Measurements from ENCODE around the gene PROC.
A peak's percentile ranks its signal among the peaks of the same experiment; 100 is the strongest.

PROC gene

GRCh38 chr2:127415593-127416505 lies 2.4 kb upstream of the PROC start:
- Histone ChIP-seq H3K4me3 (ENCODE audit: low read depth, low read length) (peak overlapping the region; percentile 54), H3K4me1 (ENCODE audit: control insufficient read depth, insufficient read depth, low read length) (peaks cover 17% of the 10 kb centered on the region), H3K27ac (ENCODE audit: low read depth, low read length) (no peak overlapping the region), H3K27me3 (ENCODE audit: control insufficient read depth, insufficient read depth, low read length) (peaks cover 45% of the 10 kb centered on the region), H3K36me3 (ENCODE audit: control insufficient read depth, insufficient read depth, low read length) (no peaks in the 10 kb centered on the region), H3K9me3 (ENCODE audit: control insufficient read depth, insufficient read depth, low read depth, low read length) (peaks cover 3% of the 10 kb centered on the region; the same call in 1 of the 2 replicates), H3K9ac (ENCODE audit: low read length) (peak overlapping the region; percentile 9)

- Histone ChIP-seq H3K9ac (ENCODE audit: low read length) (no peak overlapping the region), H3K36me3 (ENCODE audit: control insufficient read depth, insufficient read depth, low read length) (no peaks in the 10 kb centered on the region), H3K27ac (ENCODE audit: low read depth, low read length) (no peak overlapping the region), H3K9me3 (ENCODE audit: control insufficient read depth, insufficient read depth, low read depth, low read length) (peaks cover 3% of the 10 kb centered on the region; the same call in 1 of the 2 replicates), H3K4me3 (ENCODE audit: low read depth, low read length) (peak overlapping the region; percentile 54), H3K27me3 (ENCODE audit: control insufficient read depth, insufficient read depth, low read length) (peaks cover 52% of the 10 kb centered on the region), H3K4me1 (ENCODE audit: control insufficient read depth, insufficient read depth, low read length) (peaks cover 17% of the 10 kb centered on the region)
These were observed 1.7 kb upstream of the PROC start for GRCh38 chr2:127416506-127417001.

- Histone ChIP-seq H3K27me3 (ENCODE audit: control insufficient read depth, insufficient read depth, low read length) (peaks cover 61% of the 10 kb centered on the region), H3K4me3 (ENCODE audit: low read depth, low read length) (no peak overlapping the region), H3K9ac (ENCODE audit: low read length) (no peak overlapping the region), H3K9me3 (ENCODE audit: control insufficient read depth, insufficient read depth, low read depth, low read length) (peaks cover 3% of the 10 kb centered on the region; the same call in 1 of the 2 replicates), H3K36me3 (ENCODE audit: control insufficient read depth, insufficient read depth, low read length) (no peaks in the 10 kb centered on the region), H3K27ac (ENCODE audit: low read depth, low read length) (no peak overlapping the region), H3K4me1 (ENCODE audit: control insufficient read depth, insufficient read depth, low read length) (peaks cover 17% of the 10 kb centered on the region)
These were observed 821 bp upstream of the PROC start for GRCh38 chr2:127417406-127417805.

- Histone ChIP-seq H3K4me3 (ENCODE audit: low read depth, low read length) (no peak overlapping the region), H3K9me3 (ENCODE audit: control insufficient read depth, insufficient read depth, low read depth, low read length) (no peaks in the 10 kb centered on the region), H3K27me3 (ENCODE audit: control insufficient read depth, insufficient read depth, low read length) (peaks cover 77% of the 10 kb centered on the region), H3K27ac (ENCODE audit: low read depth, low read length) (no peak overlapping the region), H3K9ac (ENCODE audit: low read length) (no peak overlapping the region), H3K4me1 (ENCODE audit: control insufficient read depth, insufficient read depth, low read length) (peaks cover 17% of the 10 kb centered on the region), H3K36me3 (ENCODE audit: control insufficient read depth, insufficient read depth, low read length) (no peaks in the 10 kb centered on the region)
These were observed 844 bp downstream of the PROC start for GRCh38 chr2:127419112-127419430.

- Histone ChIP-seq H3K36me3 (ENCODE audit: control insufficient read depth, insufficient read depth, low read length) (no peaks in the 10 kb centered on the region), H3K9ac (ENCODE audit: low read length) (no peak overlapping the region), H3K27ac (ENCODE audit: low read depth, low read length) (no peak overlapping the region), H3K27me3 (ENCODE audit: control insufficient read depth, insufficient read depth, low read length) (peaks cover 79% of the 10 kb centered on the region), H3K9me3 (ENCODE audit: control insufficient read depth, insufficient read depth, low read depth, low read length) (no peaks in the 10 kb centered on the region), H3K4me1 (ENCODE audit: control insufficient read depth, insufficient read depth, low read length) (peaks cover 17% of the 10 kb centered on the region), H3K4me3 (ENCODE audit: low read depth, low read length) (no peak overlapping the region)
These were observed 1.3 kb downstream of the PROC start for GRCh38 chr2:127419448-127420038.

- H3K4me1 ChIP-seq (ENCODE audit: control insufficient read depth, insufficient read depth, low read length): peaks cover 23% of the 10 kb centered on the region
- H3K9ac ChIP-seq (ENCODE audit: low read length): no peak overlapping the region
- H3K9me3 ChIP-seq (ENCODE audit: control insufficient read depth, insufficient read depth, low read depth, low read length): no peaks in the 10 kb centered on the region
- H3K36me3 ChIP-seq (ENCODE audit: control insufficient read depth, insufficient read depth, low read length): no peaks in the 10 kb centered on the region
- H3K27me3 ChIP-seq (ENCODE audit: control insufficient read depth, insufficient read depth, low read length): peaks cover 85% of the 10 kb centered on the region
- H3K4me3 ChIP-seq (ENCODE audit: low read depth, low read length): no peak overlapping the region
- H3K27ac ChIP-seq (ENCODE audit: low read depth, low read length): no peak overlapping the region
These were observed 2.0 kb downstream of the PROC start for GRCh38 chr2:127420039-127420864.

GRCh38 chr2:127421116-127421800 lies 3.0 kb downstream of the PROC start:
- peaks cover 77% of the 10 kb centered on the region for H3K27me3 ChIP-seq (ENCODE audit: control insufficient read depth, insufficient read depth, low read length)
- H3K36me3 ChIP-seq (ENCODE audit: control insufficient read depth, insufficient read depth, low read length): no peaks in the 10 kb centered on the region
- H3K4me3 ChIP-seq (ENCODE audit: low read depth, low read length): no peak overlapping the region
- no peak overlapping the region for H3K27ac ChIP-seq (ENCODE audit: low read depth, low read length)
- no peak overlapping the region for H3K9ac ChIP-seq (ENCODE audit: low read length)
- no peaks in the 10 kb centered on the region for H3K9me3 ChIP-seq (ENCODE audit: control insufficient read depth, insufficient read depth, low read depth, low read length)
- H3K4me1 ChIP-seq (ENCODE audit: control insufficient read depth, insufficient read depth, low read length): peaks cover 18% of the 10 kb centered on the region

GRCh38 chr2:127421871-127422558 lies 3.8 kb downstream of the PROC start:
- Histone ChIP-seq H3K9me3 (ENCODE audit: control insufficient read depth, insufficient read depth, low read depth, low read length) (no peaks in the 10 kb centered on the region), H3K27me3 (ENCODE audit: control insufficient read depth, insufficient read depth, low read length) (peaks cover 69% of the 10 kb centered on the region), H3K36me3 (ENCODE audit: control insufficient read depth, insufficient read depth, low read length) (no peaks in the 10 kb centered on the region), H3K27ac (ENCODE audit: low read depth, low read length) (no peak overlapping the region), H3K4me3 (ENCODE audit: low read depth, low read length) (peak overlapping the region; percentile 68; the same call in 1 of the 2 replicates), H3K9ac (ENCODE audit: low read length) (no peak overlapping the region), H3K4me1 (ENCODE audit: control insufficient read depth, insufficient read depth, low read length) (peaks cover 10% of the 10 kb centered on the region)

- peaks cover 7% of the 10 kb centered on the region for H3K4me1 ChIP-seq (ENCODE audit: control insufficient read depth, insufficient read depth, low read length)
- no peaks in the 10 kb centered on the region for H3K36me3 ChIP-seq (ENCODE audit: control insufficient read depth, insufficient read depth, low read length)
- peaks cover 61% of the 10 kb centered on the region for H3K27me3 ChIP-seq (ENCODE audit: control insufficient read depth, insufficient read depth, low read length)
- H3K9me3 ChIP-seq (ENCODE audit: control insufficient read depth, insufficient read depth, low read depth, low read length): no peaks in the 10 kb centered on the region
- no peak overlapping the region for H3K27ac ChIP-seq (ENCODE audit: low read depth, low read length)
- peak overlapping the region; percentile 68 for H3K4me3 ChIP-seq (ENCODE audit: low read depth, low read length)
- H3K9ac ChIP-seq (ENCODE audit: low read length): no peak overlapping the region
These were observed 4.6 kb downstream of the PROC start for GRCh38 chr2:127422559-127423477.
